HEK293T (cell line): ENCODE results near the gene PIK3AP1.

Experiments used
- CTCF ChIA-PET: fragments of 350-600 bp; formaldehyde crosslinking; extraction: SDS; loops from one replicate; lab custom pipeline; 2021; ENCODE audit warnings: antibody characterized with exemption, inconsistent platforms; lab: Yijun Ruan, JAX
- POLR2A ChIA-PET: fragments of 350-600 bp; formaldehyde crosslinking; extraction: SDS; loops from one replicate; lab custom pipeline; 2020; ENCODE audit warnings: antibody characterized with exemption, inconsistent platforms; lab: Yijun Ruan, JAX
- DNase-seq: peaks from one replicate; pipeline ENCODE4 v3.0.0; 2012; ENCODE audit warnings: mixed read lengths; ENCODE audit errors: extremely low spot score
- ARNT ChIP-seq: fragments of 450-650 bp; IDR thresholded peaks from 2 replicates; pipeline ENCODE4 v1.6.1; 2017; ENCODE audit warnings: mild to moderate bottlenecking
- BHLHE40 ChIP-seq: fragments of 450-650 bp; IDR thresholded peaks from 2 replicates; pipeline ENCODE4 v1.6.1; 2016; ENCODE audit warnings: mild to moderate bottlenecking, moderate library complexity, borderline replicate concordance
- CTBP1 ChIP-seq: fragments of 450-650 bp; IDR thresholded peaks from 2 replicates; pipeline ENCODE4 v1.6.1; 2016; ENCODE audit warnings: borderline replicate concordance
- ELF4 ChIP-seq: fragments of 450-650 bp; IDR thresholded peaks from 2 replicates; pipeline ENCODE4 v1.6.1; 2017; ENCODE audit warnings: antibody characterized with exemption
- FOXA1 ChIP-seq: fragments of 450-650 bp; IDR thresholded peaks from 2 replicates; pipeline ENCODE4 v1.6.1; 2016; ENCODE audit warnings: mild to moderate bottlenecking
- FOXK2 ChIP-seq: fragments of 450-650 bp; IDR thresholded peaks from 2 replicates; pipeline ENCODE4 v1.6.1; 2016; ENCODE audit warnings: mild to moderate bottlenecking
- FOXM1 ChIP-seq: fragments of 450-650 bp; IDR thresholded peaks from 2 replicates; pipeline ENCODE4 v1.6.1; 2017; ENCODE audit warnings: mild to moderate bottlenecking, borderline replicate concordance
- HDGF ChIP-seq: fragments of 450-650 bp; IDR thresholded peaks from 2 replicates; pipeline ENCODE4 v1.6.1; 2017; ENCODE audit warnings: antibody characterized with exemption, borderline replicate concordance
- L3MBTL2 ChIP-seq: fragments of 450-650 bp; conservative IDR thresholded peaks from 2 replicates; pipeline ENCODE4 v1.6.1; 2016; ENCODE audit warnings: mild to moderate bottlenecking
- LEF1 ChIP-seq: fragments of 450-650 bp; IDR thresholded peaks from 2 replicates; pipeline ENCODE4 v1.6.1; 2017; ENCODE audit warnings: mild to moderate bottlenecking, borderline replicate concordance
- NFRKB ChIP-seq: fragments of 450-650 bp; IDR thresholded peaks from 2 replicates; pipeline ENCODE4 v1.6.1; 2016; ENCODE audit warnings: mild to moderate bottlenecking, moderate library complexity
- PKNOX1 ChIP-seq: fragments of 450-650 bp; IDR thresholded peaks from 2 replicates; pipeline ENCODE4 v1.6.1; 2016
- SP1 ChIP-seq: fragments of 450-650 bp; IDR thresholded peaks from 2 replicates; pipeline ENCODE4 v1.6.1; 2017
- SUZ12 ChIP-seq: fragments of 450-650 bp; IDR thresholded peaks from 2 replicates; pipeline ENCODE4 v1.6.1; 2016; ENCODE audit warnings: mild to moderate bottlenecking
- TARDBP ChIP-seq: fragments of 450-650 bp; IDR thresholded peaks from 2 replicates; pipeline ENCODE4 v1.6.1; 2016
- ZNF384 ChIP-seq: fragments of 450-650 bp; IDR thresholded peaks from 2 replicates; pipeline ENCODE4 v1.6.1; 2016

PIK3AP1 gene

GRCh38 chr10:96641396-96642295 lies 78.7 kb downstream of the PIK3AP1 start:
- ChIA-PET POLR2A (no interaction called here), CTCF (interaction anchor here (0.6 to 1.4 kb wide), 8 partner anchors 31 to 569 kb away, joined by 3 to 9 read pairs (median 4); no protein-coding TSS in a partner anchor)
- no peak for DNase-seq
- TF ChIP-seq SUZ12 (no peak), PKNOX1 (no peak), ARNT (no peak), HDGF (no peak), SP1 (no peak), NFRKB (no peak), ELF4 (no peak), FOXM1 (no peak), FOXA1 (no peak), ZNF384 (no peak), CTBP1 (no peak), LEF1 (no peak), TARDBP (no peak)

- POLR2A ChIA-PET, result no interaction called here
- CTCF ChIA-PET, result interaction anchor here (1.0 to 1.4 kb wide), 4 partner anchors 104 to 433 kb away, joined by 3 to 8 read pairs (median 5); no protein-coding TSS in a partner anchor
- TF ChIP-seq ELF4, result no peak
- TF ChIP-seq ARNT, result no peak
- no peak for TF ChIP-seq TARDBP
- TF ChIP-seq SUZ12, result no peak
- TF ChIP-seq CTBP1, result no peak
- TF ChIP-seq ZNF384, result no peak
- TF ChIP-seq HDGF, result no peak
- TF ChIP-seq BHLHE40, result no peak
- no peak for TF ChIP-seq LEF1
- TF ChIP-seq FOXA1, result no peak
- no peak for TF ChIP-seq FOXM1
- TF ChIP-seq SP1, result no peak
- TF ChIP-seq FOXK2, result no peak
- TF ChIP-seq NFRKB, result no peak
- no peak for TF ChIP-seq PKNOX1
- TF ChIP-seq L3MBTL2, result no peak
- no peak for DNase-seq
Measured at GRCh38 chr10:96639899-96640298, 80.4 kb downstream of the PIK3AP1 start.

GRCh38 chr10:96638696-96639095 lies 81.6 kb downstream of the PIK3AP1 start:
- TF ChIP-seq ELF4 (no peak), PKNOX1 (no peak), NFRKB (no peak), LEF1 (no peak), FOXM1 (no peak), FOXK2 (no peak), BHLHE40 (no peak), SUZ12 (no peak), HDGF (no peak), TARDBP (no peak), SP1 (no peak), CTBP1 (no peak), FOXA1 (no peak)
- POLR2A ChIA-PET, result no interaction called here
- DNase-seq, result no peak
- CTCF ChIA-PET, result interaction anchor here (0.6 kb wide), 1 partner anchor 399 kb away, joined by 5 read pairs; no protein-coding TSS in a partner anchor

GRCh38 chr10:96638120-96638519 lies 82.2 kb downstream of the PIK3AP1 start:
- ChIA-PET CTCF (no interaction called here), POLR2A (no interaction called here)
- TF ChIP-seq TARDBP (no peak), FOXM1 (no peak), ELF4 (no peak), ZNF384 (no peak), LEF1 (no peak), FOXK2 (no peak), HDGF (no peak), BHLHE40 (no peak), SP1 (no peak), FOXA1 (no peak), ARNT (no peak)
- no peak for DNase-seq

GRCh38 chr10:96637709-96638108 lies 82.6 kb downstream of the PIK3AP1 start:
- ChIA-PET CTCF (no interaction called here), POLR2A (no interaction called here)
- TF ChIP-seq SP1 (no peak), ARNT (no peak), ZNF384 (no peak), PKNOX1 (no peak), BHLHE40 (no peak), NFRKB (no peak), FOXA1 (no peak), SUZ12 (no peak), LEF1 (no peak)
- no peak for DNase-seq
